ENCODE data around the gene ZNF485. TPM values are rescaled to one million over a fixed set of nuclear protein-coding genes. Genes with fewer than 3 reads are reported as not detected.

Gene ZNF485
- total and polyA plus RNA-seq, 2 of the 8 experiments (the other 6 are each of a cell fraction or from before 2014, with no cell fraction given), result 2.5 to 8.2 TPM

DNA sequence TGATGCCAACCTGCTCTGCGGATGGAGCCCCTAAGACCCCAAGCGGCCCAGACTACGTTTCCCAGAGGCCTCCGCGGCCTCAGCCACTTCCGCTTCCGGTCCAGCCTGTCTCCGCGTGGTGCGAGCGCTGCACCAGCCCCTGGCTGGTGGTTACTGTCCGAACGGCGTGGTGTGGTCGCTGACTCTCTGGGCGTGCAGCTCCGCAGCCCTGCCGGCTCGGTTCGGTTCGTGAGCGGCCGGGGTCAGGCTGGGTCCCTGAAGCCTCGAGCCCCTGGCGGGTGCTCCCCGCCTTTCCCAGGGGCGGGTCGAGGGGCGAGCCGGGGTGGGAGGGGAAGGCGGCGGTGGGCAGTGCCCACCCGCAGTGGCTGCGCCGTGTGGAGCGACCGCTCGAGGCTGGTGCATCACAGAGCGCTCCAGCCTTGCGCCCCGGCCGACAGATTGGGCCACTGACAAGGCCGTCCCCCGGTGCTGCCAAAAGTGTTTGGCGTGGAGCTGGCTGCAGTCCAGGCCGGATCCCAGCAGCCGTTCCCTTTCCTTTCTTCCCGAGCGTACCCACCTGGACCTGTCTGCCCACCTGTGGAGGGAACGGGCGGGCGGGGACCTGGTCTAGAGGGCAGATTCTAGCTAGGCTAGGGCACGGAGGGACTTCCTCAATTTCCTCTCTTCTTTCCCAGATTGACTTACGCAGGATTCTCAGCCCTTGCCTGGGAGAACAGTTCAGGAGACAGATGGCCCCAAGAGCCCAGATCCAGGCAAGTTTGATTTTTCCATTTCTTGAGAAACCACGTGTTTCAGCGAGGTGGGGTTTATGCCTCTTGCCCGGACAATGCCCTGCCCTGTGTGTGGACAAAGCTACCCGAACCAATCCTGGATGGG is at the start of gene ZNF485 (continued):
- TF ChIP-seq CBX5 (IDR thresholded peaks at IDR 0.05; ENCODE audit: low read depth, low read length), result no peak
- no peak for TF ChIP-seq KDM1A (IDR thresholded peaks at IDR 0.05; ENCODE audit: borderline replicate concordance, low read length)
- no peak for TF ChIP-seq HDAC6 (IDR thresholded peaks at IDR 0.05; ENCODE audit: low read depth, low read length)
- TF ChIP-seq GTF2F1 (IDR thresholded peaks at IDR 0.05; ENCODE audit: borderline replicate concordance, low read depth, low read length), result no peak
- TF ChIP-seq POLR2A (IDR thresholded peaks at IDR 0.05; ENCODE audit: control extremely low read depth in 1 of 2, low read depth in 2 of 2, low read length in 2 of 2), result peak in 1 of 2 experiments; percentile 75; a peak in 2 of 3 replicates
- TF ChIP-seq RBBP5 (IDR thresholded peaks at IDR 0.05; ENCODE audit: borderline replicate concordance, low read depth, low read length), result 0 out of 2 replicates have a peak, but pooled peaks have one; percentile 31
- TF ChIP-seq SIX5 (IDR thresholded peaks at IDR 0.05; ENCODE audit: low read depth, low read length), result peak; percentile 74
- TF ChIP-seq, protein P1, sequence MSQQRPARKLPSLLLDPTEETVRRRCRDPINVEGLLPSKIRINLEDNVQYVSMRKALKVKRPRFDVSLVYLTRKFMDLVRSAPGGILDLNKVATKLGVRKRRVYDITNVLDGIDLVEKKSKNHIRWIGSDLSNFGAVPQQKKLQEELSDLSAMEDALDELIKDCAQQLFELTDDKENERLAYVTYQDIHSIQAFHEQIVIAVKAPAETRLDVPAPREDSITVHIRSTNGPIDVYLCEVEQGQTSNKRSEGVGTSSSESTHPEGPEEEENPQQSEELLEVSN (IDR thresholded peaks at IDR 0.05), result peak; percentile 89
- TF ChIP-seq TEAD4 (IDR thresholded peaks at IDR 0.05; ENCODE audit: low read depth, low read length), result no peak
- TF ChIP-seq SAP30 (IDR thresholded peaks at IDR 0.05; ENCODE audit: insufficient read depth, insufficient replicate concordance, low read length), result no peak
- TF ChIP-seq PHF8 (conservative IDR thresholded peaks at IDR 0.05; ENCODE audit: low read depth, low read length), result peak; percentile 76
- TF ChIP-seq TAF1 (IDR thresholded peaks at IDR 0.05; ENCODE audit: low read depth, low read length), result peak; percentile 86
- no peak for TF ChIP-seq JUND (IDR thresholded peaks at IDR 0.05; ENCODE audit: low read length)
- peak; percentile 99 for TF ChIP-seq GABPA (IDR thresholded peaks at IDR 0.05; ENCODE audit: borderline replicate concordance, insufficient read depth, low read length)
- TF ChIP-seq, protein P2, sequence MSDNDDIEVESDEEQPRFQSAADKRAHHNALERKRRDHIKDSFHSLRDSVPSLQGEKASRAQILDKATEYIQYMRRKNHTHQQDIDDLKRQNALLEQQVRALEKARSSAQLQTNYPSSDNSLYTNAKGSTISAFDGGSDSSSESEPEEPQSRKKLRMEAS (IDR thresholded peaks at IDR 0.05), result peak; percentile 96
- no peak for TF ChIP-seq SP2 (IDR thresholded peaks at IDR 0.05; ENCODE audit: low read length)
- 0 out of 4 replicates have a peak, but pooled peaks have one; percentile 19 to 51 for TF ChIP-seq SIN3A (conservative IDR thresholded peaks at IDR 0.05 in 1 of 2, IDR thresholded peaks at IDR 0.05 in 1 of 2; ENCODE audit: low read depth in 1 of 2, low read length in 2 of 2)
- no peak for TF ChIP-seq RAD21 (IDR thresholded peaks at IDR 0.05 in 1 of 2, conservative IDR thresholded peaks at IDR 0.05 in 1 of 2; ENCODE audit: low read depth in 2 of 2, low read length in 2 of 2)
- no peak for TF ChIP-seq ZNF274 (IDR thresholded peaks at IDR 0.05; ENCODE audit: borderline replicate concordance, extremely low read depth, low read length)
- no peak for TF ChIP-seq POU5F1 (IDR thresholded peaks at IDR 0.05; ENCODE audit: low read depth, low read length)

Data from H1 (cell line).